HepG2 (cell line): ENCODE data around the gene PADI1. TPM values are rescaled to one million over a fixed set of nuclear protein-coding genes. Genes with fewer than 3 reads are reported as not detected.

Experiments
- ATAC-seq: fragments of 200-7000 bp; cut with Tn5 transposase; 3 replicates; pipeline ENCODE4 v1.9.1; 2020; ENCODE audit warnings: mild to moderate bottlenecking, moderate library complexity
- BruUV-seq: library from RNA; stranded (reverse); fragments of 400-500 nt; replicated peaks from 2 replicates; lab custom pipeline; 2021; lab: Mats Ljungman, UMichigan
- CTCF ChIA-PET: fragments of 300-600 bp; formaldehyde crosslinking; extraction: SDS; loops from one replicate; lab custom pipeline; 2021; ENCODE audit warnings: low total read pairs, inconsistent platforms, low intra/inter-chr PET ratio; lab: Yijun Ruan, JAX
- POLR2A ChIA-PET: fragments of 350-600 bp; sonication (Branson Sonifier 250); formaldehyde crosslinking; loops from one replicate; lab custom pipeline; 2020; ENCODE audit warnings: antibody characterized with exemption, inconsistent platforms; lab: Yijun Ruan, JAX
- DNase-seq: peaks from one replicate; pipeline ENCODE4 v3.0.0-alpha.2; 2015; ENCODE audit warnings: low spot score
- FAIRE-seq: peaks from 3 replicates; lab custom pipeline; 2011; peaks lifted over from hg19 to GRCh38; lab: Jason Lieb, UNC
- H2AFZ ChIP-seq: one replicate; pipeline ENCODE4 v1.6.1; 2011; ENCODE audit warnings: low read length, inconsistent platforms
- H3K27ac ChIP-seq: fragments of 300-600 bp; 3 replicates; pipeline ENCODE4 v1.8.0; 2011; ENCODE audit warnings: mixed run types, mild to moderate bottlenecking, mixed read lengths, low read length, inconsistent platforms; ENCODE audit not compliant: insufficient read depth; ENCODE audit errors: extremely low read length
- H3K27me3 ChIP-seq, 2 experiments: fragments of 200-600 bp in 1 of 2; 2 replicates in 1 of 2; 3 replicates in 1 of 2; pipeline versions ENCODE4 v1.6.0 to v1.8.0; 2011; ENCODE audit warnings: low read length in 2 of 2, mild to moderate bottlenecking in 2 of 2, moderate library complexity in 2 of 2, inconsistent platforms in 1 of 2; ENCODE audit not compliant: insufficient read depth in 2 of 2, control insufficient read depth in 1 of 2
- H3K36me3 ChIP-seq, 2 experiments: fragments of 200-600 bp in 1 of 2; replicated peaks in 1 of 2; 2 replicates in 1 of 2; 3 replicates in 1 of 2; pipeline versions ENCODE4 v1.5.1 to v1.8.0; 2011; ENCODE audit warnings: low read length in 2 of 2, inconsistent platforms in 1 of 2; ENCODE audit not compliant: insufficient read depth in 2 of 2, control insufficient read depth in 1 of 2
- H3K4me1 ChIP-seq: 2 replicates; pipeline ENCODE4 v1.5.1; 2012; ENCODE audit warnings: low read length, inconsistent platforms; ENCODE audit not compliant: insufficient read depth
- H3K4me2 ChIP-seq: 2 replicates; pipeline ENCODE4 v1.6.0; 2011; ENCODE audit warnings: low read depth, low read length, inconsistent platforms
- H3K4me3 ChIP-seq, 3 experiments: fragments of 200-600 bp in 1 of 3; sonication (generic), shearing (Covaris generic) in 1 of 3; replicated peaks in 1 of 3; 2 replicates each; pipeline ENCODE4 v1.5.1; 2011 to 2016; ENCODE audit warnings: low read length in 3 of 3, inconsistent platforms in 2 of 3, low read depth in 2 of 3, mild to moderate bottlenecking in 2 of 3, control low read depth in 1 of 3, mixed read lengths in 1 of 3; ENCODE audit not compliant: insufficient read depth in 1 of 3
- H3K79me2 ChIP-seq: one replicate; pipeline ENCODE4 v1.6.1; 2011; ENCODE audit warnings: low read length, inconsistent platforms; ENCODE audit not compliant: insufficient read depth
- H3K9ac ChIP-seq: 2 replicates; pipeline ENCODE4 v1.6.0; 2011; ENCODE audit warnings: mild to moderate bottlenecking, low read depth, low read length, inconsistent platforms; ENCODE audit not compliant: insufficient read depth
- H3K9me3 ChIP-seq: 2 replicates; pipeline ENCODE4 v1.5.1; 2012; ENCODE audit warnings: mild to moderate bottlenecking, low read length
- H4K20me1 ChIP-seq: 2 replicates; pipeline ENCODE4 v1.6.0; 2011; ENCODE audit warnings: inconsistent platforms, mild to moderate bottlenecking, low read length, moderate library complexity; ENCODE audit not compliant: insufficient read depth
- CC2D1A ChIP-seq: sonication (generic); formaldehyde crosslinking; IDR thresholded peaks from 2 replicates; pipeline ENCODE4 v1.8.1; 2023; ENCODE audit warnings: mild to moderate bottlenecking, missing genetic modification reagents
- CEBPG ChIP-seq: IDR thresholded peaks from 2 replicates; pipeline ENCODE4 v1.6.1; 2016
- CENPT ChIP-seq: sonication (generic); formaldehyde crosslinking; IDR thresholded peaks from 2 replicates; pipeline ENCODE4 v1.8.0; 2022; ENCODE audit warnings: low read depth, mild to moderate bottlenecking, moderate library complexity, missing genetic modification reagents
- EED ChIP-seq: sonication (generic); formaldehyde crosslinking; IDR thresholded peaks from 2 replicates; pipeline ENCODE4 v1.5.0; 2020; ENCODE audit warnings: mild to moderate bottlenecking, missing genetic modification reagents
- HES4 ChIP-seq: sonication (generic); formaldehyde crosslinking; IDR thresholded peaks from 2 replicates; pipeline ENCODE4 v1.9.0; 2021; ENCODE audit warnings: mild to moderate bottlenecking, missing genetic modification reagents, borderline replicate concordance
- MAZ ChIP-seq, 2 experiments: sonication (generic) in 1 of 2; formaldehyde crosslinking in 1 of 2; IDR thresholded peaks; 2 replicates each; pipeline versions ENCODE4 v1.5.0 to v1.6.1; 2012 to 2020; ENCODE audit warnings: low read depth in 2 of 2, mild to moderate bottlenecking in 2 of 2, borderline replicate concordance in 1 of 2, improper control_type of control experiment in 1 of 2, low read length in 1 of 2, missing genetic modification reagents in 1 of 2, moderate library complexity in 1 of 2
- RXRA ChIP-seq: sonication (generic); formaldehyde crosslinking; IDR thresholded peaks from 2 replicates; pipeline ENCODE4 v1.5.1; 2020; ENCODE audit warnings: missing genetic modification reagents
- RXRB ChIP-seq: IDR thresholded peaks from 2 replicates; pipeline ENCODE4 v1.6.1; 2016; ENCODE audit warnings: borderline replicate concordance, missing genetic modification reagents, missing compliant biosample characterization
- SOX6 ChIP-seq, 2 experiments: fragments of 450-650 bp in 1 of 2; sonication (generic) in 1 of 2; formaldehyde crosslinking in 1 of 2; IDR thresholded peaks; 2 replicates each; pipeline versions ENCODE4 v1.4.0 to v1.6.1; 2017 to 2020; ENCODE audit warnings: antibody characterized with exemption in 1 of 2, mild to moderate bottlenecking in 1 of 2, missing genetic modification reagents in 1 of 2
- TBX3 ChIP-seq: fragments of 450-650 bp; IDR thresholded peaks from 2 replicates; pipeline ENCODE4 v1.6.1; 2017; ENCODE audit warnings: antibody characterized with exemption, mild to moderate bottlenecking, inconsistent platforms, borderline replicate concordance
- ZNF678 ChIP-seq: sonication (generic); formaldehyde crosslinking; IDR thresholded peaks from 2 replicates; pipeline ENCODE4 v1.4.0; 2020; ENCODE audit warnings: mild to moderate bottlenecking, missing genetic modification reagents
- WGBS: methylation state at CpG from one replicate; pipeline ENCODE4 v1.1.6; 2017; ENCODE audit warnings: low lambda C conversion rate; 5-methylcytosine and 5-hydroxymethylcytosine counted together
- in situ Hi-C: cut with HindIII; loops from 2 replicates; pipeline ENCODE4 v1.10.0; 2017; ENCODE audit warnings: low pct_unique_long_range_greater_than_20kb; ENCODE audit not compliant: extremely low pct_ligation_motif_present
- intact Hi-C: fragments of 100-400 bp; cut with micrococcal nuclease; formaldehyde crosslinking; loops from one replicate; pipeline ENCODE4 v1.10.0; 2022; ENCODE audit not compliant: unreplicated experiment
- polyA plus RNA-seq, 8 experiments: library from polyadenylated mRNA; depleted of rRNA in 3 of 8; stranded (reverse) in 7 of 8; unstranded in 1 of 8; fragments of >200 nt; fragmentation: Illumina TruSeq in 4 of 8; extraction: Trizol in 4 of 8; gene quantifications; 2 replicates each; pipeline versions ENCODE4 v1.2.1 to v1.2.3, GENCODE V29; 2011 to 2016; ENCODE audit warnings: low read depth in 4 of 8, missing spikeins in 1 of 8, mixed read lengths in 1 of 8; ENCODE audit not compliant: insufficient read depth in 1 of 8
- total RNA-seq, 5 experiments: library from RNA; depleted of rRNA; stranded (reverse); fragments of >200 nt; fragmentation: Illumina TruSeq; extraction: Trizol; gene quantifications; 2 replicates each; pipeline ENCODE4 v1.2.3, GENCODE V29; 2016; ENCODE audit warnings: low read depth in 1 of 5
- TF ChIP-seq, protein P1 (sequence below): fragments of 450-650 bp; IDR thresholded peaks from 2 replicates; pipeline ENCODE4 v1.6.1; 2016
- TF ChIP-seq, protein P2 (sequence below): sonication (generic); formaldehyde crosslinking; IDR thresholded peaks from 2 replicates; pipeline ENCODE4 v1.4.0; 2020; ENCODE audit warnings: missing genetic modification reagents, borderline replicate concordance

PADI1 gene
- total and polyA plus RNA-seq, 2 of the 13 experiments (the other 11 are each of a cell fraction or from before 2014, with no cell fraction given): not detected

DNA sequence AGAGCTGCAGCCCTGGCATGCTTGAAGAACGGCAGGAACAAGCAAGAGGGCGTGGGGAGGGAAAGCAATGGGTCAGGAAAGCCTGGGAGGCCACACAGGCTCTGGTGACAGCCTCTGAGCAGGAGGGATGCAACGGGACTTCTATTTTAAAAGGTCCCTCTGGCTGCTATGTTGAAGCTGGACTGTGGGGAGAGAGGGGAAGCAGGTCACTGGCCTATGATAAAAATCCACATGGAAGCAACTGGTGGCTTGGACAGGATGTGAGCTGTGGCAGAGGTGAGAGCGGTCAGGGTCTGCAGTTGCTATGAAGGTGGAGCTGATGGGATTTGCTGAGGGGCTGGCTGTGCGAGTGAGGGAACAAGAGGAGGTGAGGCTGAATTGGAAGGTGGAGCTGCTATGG, 11.2 kb downstream of the PADI1 start:
- in situ Hi-C loops (no loop called here), intact Hi-C loops (no loop called here)
- BruUV-seq: no TSS peak
- no peak overlapping the region for H3K4me3 ChIP-seq
- no peak overlapping the region for H3K27ac ChIP-seq
- no peaks in the 10 kb centered on the region for H3K9me3 ChIP-seq
- FAIRE-seq (no peak), DNase-seq (no peak), ATAC-seq (no peak)
- POLR2A ChIA-PET: no interaction called here
- H3K4me2 ChIP-seq: no peak overlapping the region
- TF ChIP-seq EED: no peak
- no peak for TF ChIP-seq RXRB (CRISPR knock-in tag)
- TF ChIP-seq TBX3: no peak
- no peak for TF ChIP-seq CENPT (CRISPR knock-in tag)
- TF ChIP-seq SOX6 (IDR thresholded peaks at IDR 0.05): no peak
- TF ChIP-seq SOX6 (CRISPR knock-in tag; IDR thresholded peaks at IDR 0.05): no peak
- no peak for TF ChIP-seq RXRA (CRISPR knock-in tag)
- no peaks in the 10 kb centered on the region for H3K79me2 ChIP-seq
- WGBS: 17% methylated on average over 5 of the region's 5 CpGs
- H4K20me1 ChIP-seq: peaks cover 3% of the 10 kb centered on the region; the same call in 1 of the 2 replicates
- no peak overlapping the region for H2AFZ ChIP-seq
- H3K36me3 ChIP-seq: no peaks in the 10 kb centered on the region
- H3K9ac ChIP-seq: no peak overlapping the region
- CTCF ChIA-PET: no interaction called here
- peaks cover 0 to 16% of the 10 kb centered on the region in 2 experiments; a peak in 1 of 5 replicates for H3K27me3 ChIP-seq
- H3K4me1 ChIP-seq: no peaks in the 10 kb centered on the region

DNA sequence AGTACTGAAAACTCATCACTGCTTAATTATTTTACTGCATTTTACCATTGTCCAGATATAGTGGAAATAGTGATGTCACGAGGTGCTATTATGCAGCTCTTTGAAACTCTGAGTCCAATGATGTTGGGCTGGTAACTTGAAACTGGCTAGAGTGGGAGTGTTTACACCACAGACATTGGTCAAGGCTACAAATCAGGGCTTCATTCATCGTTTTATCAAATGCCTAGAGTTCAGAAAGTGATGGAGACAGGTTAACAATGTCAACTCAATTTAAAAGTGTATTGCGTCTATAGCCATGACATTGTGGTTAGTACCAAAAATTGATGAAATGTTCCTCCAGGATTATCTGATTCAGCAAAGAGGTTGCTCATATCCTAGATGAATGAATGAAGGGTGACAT, 12.7 kb downstream of the PADI1 start:
- no peak for FAIRE-seq
- no peak overlapping the region for H3K9ac ChIP-seq
- no peak overlapping the region for H2AFZ ChIP-seq
- 7% methylated on average over 3 of the region's 3 CpGs for WGBS
- peaks cover 3% of the 10 kb centered on the region; the same call in 1 of the 2 replicates for H4K20me1 ChIP-seq
- in situ Hi-C loops: no loop called here
- no peak for ATAC-seq
- intact Hi-C loops: no loop called here
- no peak overlapping the region for H3K4me2 ChIP-seq
- no peak for DNase-seq
- no peaks in the 10 kb centered on the region for H3K9me3 ChIP-seq
- H3K79me2 ChIP-seq: no peaks in the 10 kb centered on the region
- no peak overlapping the region for H3K4me3 ChIP-seq
- H3K36me3 ChIP-seq: no peaks in the 10 kb centered on the region
- H3K4me1 ChIP-seq: no peaks in the 10 kb centered on the region
- ChIA-PET POLR2A (no interaction called here), CTCF (no interaction called here)
- H3K27me3 ChIP-seq: peaks cover 1 to 17% of the 10 kb centered on the region in 2 experiments; a peak in 4 of 5 replicates
- BruUV-seq: no TSS peak
- H3K27ac ChIP-seq: no peak overlapping the region
- TF ChIP-seq CC2D1A (CRISPR knock-in tag): no peak
- TF ChIP-seq ZNF678: no peak
- TF ChIP-seq, protein P1, sequence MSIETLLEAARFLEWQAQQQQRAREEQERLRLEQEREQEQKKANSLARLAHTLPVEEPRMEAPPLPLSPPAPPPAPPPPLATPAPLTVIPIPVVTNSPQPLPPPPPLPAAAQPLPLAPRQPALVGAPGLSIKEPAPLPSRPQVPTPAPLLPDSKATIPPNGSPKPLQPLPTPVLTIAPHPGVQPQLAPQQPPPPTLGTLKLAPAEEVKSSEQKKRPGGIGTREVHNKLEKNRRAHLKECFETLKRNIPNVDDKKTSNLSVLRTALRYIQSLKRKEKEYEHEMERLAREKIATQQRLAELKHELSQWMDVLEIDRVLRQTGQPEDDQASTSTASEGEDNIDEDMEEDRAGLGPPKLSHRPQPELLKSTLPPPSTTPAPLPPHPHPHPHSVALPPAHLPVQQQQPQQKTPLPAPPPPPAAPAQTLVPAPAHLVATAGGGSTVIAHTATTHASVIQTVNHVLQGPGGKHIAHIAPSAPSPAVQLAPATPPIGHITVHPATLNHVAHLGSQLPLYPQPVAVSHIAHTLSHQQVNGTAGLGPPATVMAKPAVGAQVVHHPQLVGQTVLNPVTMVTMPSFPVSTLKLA: no peak
- no peak for TF ChIP-seq HES4 (CRISPR knock-in tag)
- TF ChIP-seq, protein P2, sequence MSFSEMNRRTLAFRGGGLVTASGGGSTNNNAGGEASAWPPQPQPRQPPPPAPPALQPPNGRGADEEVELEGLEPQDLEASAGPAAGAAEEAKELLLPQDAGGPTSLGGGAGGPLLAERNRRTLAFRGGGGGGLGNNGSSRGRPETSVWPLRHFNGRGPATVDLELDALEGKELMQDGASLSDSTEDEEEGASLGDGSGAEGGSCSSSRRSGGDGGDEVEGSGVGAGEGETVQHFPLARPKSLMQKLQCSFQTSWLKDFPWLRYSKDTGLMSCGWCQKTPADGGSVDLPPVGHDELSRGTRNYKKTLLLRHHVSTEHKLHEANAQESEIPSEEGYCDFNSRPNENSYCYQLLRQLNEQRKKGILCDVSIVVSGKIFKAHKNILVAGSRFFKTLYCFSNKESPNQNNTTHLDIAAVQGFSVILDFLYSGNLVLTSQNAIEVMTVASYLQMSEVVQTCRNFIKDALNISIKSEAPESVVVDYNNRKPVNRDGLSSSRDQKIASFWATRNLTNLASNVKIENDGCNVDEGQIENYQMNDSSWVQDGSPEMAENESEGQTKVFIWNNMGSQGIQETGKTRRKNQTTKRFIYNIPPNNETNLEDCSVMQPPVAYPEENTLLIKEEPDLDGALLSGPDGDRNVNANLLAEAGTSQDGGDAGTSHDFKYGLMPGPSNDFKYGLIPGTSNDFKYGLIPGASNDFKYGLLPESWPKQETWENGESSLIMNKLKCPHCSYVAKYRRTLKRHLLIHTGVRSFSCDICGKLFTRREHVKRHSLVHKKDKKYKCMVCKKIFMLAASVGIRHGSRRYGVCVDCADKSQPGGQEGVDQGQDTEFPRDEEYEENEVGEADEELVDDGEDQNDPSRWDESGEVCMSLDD (CRISPR knock-in tag): no peak
- no peak for TF ChIP-seq MAZ (IDR thresholded peaks at IDR 0.05; ENCODE audit: borderline replicate concordance, low read depth, low read length)
- no peak for TF ChIP-seq MAZ (CRISPR knock-in tag; IDR thresholded peaks at IDR 0.05; ENCODE audit: low read depth)
- TF ChIP-seq CEBPG: no peak
